NT2/D1 (cell line): ENCODE results near the gene SSBP2.

Experiments
- SUZ12 ChIP-seq: IDR thresholded peaks from 2 replicates; pipeline ENCODE4 v1.6.1; 2011; ENCODE audit not compliant: insufficient read length, insufficient read depth; ENCODE audit errors: extremely low read depth
- YY1 ChIP-seq: IDR thresholded peaks from 2 replicates; pipeline ENCODE4 v1.6.1; 2011; ENCODE audit not compliant: insufficient read length, insufficient read depth
- ZNF274 ChIP-seq: IDR thresholded peaks from 2 replicates; pipeline ENCODE4 v1.6.1; 2011; ENCODE audit warnings: mild to moderate bottlenecking, low read depth, low read length

GRCh38 chr5:81630684-81631083, 120.2 kb downstream of the SSBP2 start:
- TF ChIP-seq SUZ12: no peak
- TF ChIP-seq ZNF274: no peak
- TF ChIP-seq YY1: no peak
